HEK293 (cell line): ENCODE data around the gene CLEC4F.
A peak's percentile ranks its signal among the peaks of the same experiment; 100 is the strongest.

ENCODE experiments used
- CTCF ChIA-PET: fragments of 350-600 bp; formaldehyde crosslinking; extraction: SDS; loops from one replicate; lab custom pipeline; 2021; ENCODE audit warnings: antibody characterized with exemption; lab: Yijun Ruan, JAX
- POLR2A ChIA-PET: fragments of 300-600 bp; formaldehyde crosslinking; extraction: SDS; loops from one replicate; lab custom pipeline; 2020; ENCODE audit warnings: antibody characterized with exemption, inconsistent platforms; lab: Yijun Ruan, JAX
- H3K27ac ChIP-seq: fragments of 200-500 bp; sonication (Bioruptor generic); 2 replicates; pipeline ENCODE4 v1.5.1; 2014; ENCODE audit warnings: low read depth, low read length, control low read depth, inconsistent platforms; ENCODE audit errors: extremely low read depth
- H3K36me3 ChIP-seq, 2 experiments: fragments of 200-500 bp in 1 of 2; sonication (Bioruptor generic) in 1 of 2; 1 replicate in 1 of 2; 2 replicates in 1 of 2; pipeline ENCODE4 v1.5.1; 2014 to 2017; ENCODE audit warnings: inconsistent platforms in 2 of 2, low read length in 2 of 2; ENCODE audit not compliant: control insufficient read depth in 2 of 2, insufficient read depth in 1 of 2
- H3K4me1 ChIP-seq: fragments of 200-500 bp; sonication (Bioruptor generic); 2 replicates; pipeline ENCODE4 v1.5.1; 2014; ENCODE audit warnings: mild to moderate bottlenecking, low read length, inconsistent platforms; ENCODE audit not compliant: control insufficient read depth, insufficient read depth
- H3K4me3 ChIP-seq: 2 replicates; pipeline ENCODE4 v1.5.1; 2011; ENCODE audit warnings: low read depth, mild to moderate bottlenecking, control low read depth, low read length, moderate library complexity
- H3K9me3 ChIP-seq: fragments of 200-500 bp; sonication (Bioruptor generic); 2 replicates; pipeline ENCODE4 v1.5.1; 2014; ENCODE audit warnings: low read depth, low read length, inconsistent platforms; ENCODE audit not compliant: control insufficient read depth, insufficient read depth
- BCL11A ChIP-seq: fragments of 450-650 bp; formaldehyde crosslinking; IDR thresholded peaks from 2 replicates; pipeline ENCODE4 v1.5.1; 2016; ENCODE audit warnings: low read depth, missing biosample characterization, missing genetic modification characterization
- GLIS1 ChIP-seq: fragments of 450-650 bp; formaldehyde crosslinking; IDR thresholded peaks from 2 replicates; pipeline ENCODE4 v1.5.1; 2016; ENCODE audit warnings: missing biosample characterization, missing genetic modification characterization
- KLF9 ChIP-seq: fragments of 450-650 bp; formaldehyde crosslinking; IDR thresholded peaks from 2 replicates; pipeline ENCODE4 v1.5.1; 2016; ENCODE audit warnings: missing biosample characterization, missing genetic modification characterization, low read depth
- RBAK ChIP-seq: fragments of 450-650 bp; formaldehyde crosslinking; IDR thresholded peaks from 2 replicates; pipeline ENCODE4 v1.5.1; 2016; ENCODE audit warnings: missing biosample characterization, missing genetic modification characterization
- WT1 ChIP-seq: fragments of 450-650 bp; formaldehyde crosslinking; IDR thresholded peaks from 2 replicates; pipeline ENCODE4 v1.5.1; 2016; ENCODE audit warnings: missing biosample characterization, missing genetic modification characterization
- ZBTB17 ChIP-seq: fragments of 450-650 bp; formaldehyde crosslinking; IDR thresholded peaks from 2 replicates; pipeline ENCODE4 v1.5.1; 2016; ENCODE audit warnings: missing biosample characterization, missing genetic modification characterization
- ZBTB20 ChIP-seq: fragments of 450-650 bp; formaldehyde crosslinking; IDR thresholded peaks from 2 replicates; pipeline ENCODE4 v1.5.1; 2016; ENCODE audit warnings: missing biosample characterization, missing genetic modification characterization
- ZFP37 ChIP-seq: fragments of 450-650 bp; formaldehyde crosslinking; IDR thresholded peaks from 2 replicates; pipeline ENCODE4 v1.5.1; 2016; ENCODE audit warnings: missing biosample characterization, missing genetic modification characterization
- ZIC2 ChIP-seq: fragments of 450-650 bp; formaldehyde crosslinking; IDR thresholded peaks from 2 replicates; pipeline ENCODE4 v1.5.1; 2016; ENCODE audit warnings: missing biosample characterization, missing genetic modification characterization
- ZNF112 ChIP-seq: fragments of 450-650 bp; formaldehyde crosslinking; IDR thresholded peaks from 2 replicates; pipeline ENCODE4 v1.5.0; 2017; ENCODE audit warnings: missing biosample characterization, missing genetic modification characterization
- ZNF16 ChIP-seq: fragments of 450-650 bp; formaldehyde crosslinking; IDR thresholded peaks from 2 replicates; pipeline ENCODE4 v1.5.1; 2016; ENCODE audit warnings: low read depth, missing biosample characterization, missing genetic modification characterization
- ZNF169 ChIP-seq: fragments of 450-650 bp; formaldehyde crosslinking; IDR thresholded peaks from 2 replicates; pipeline ENCODE4 v1.5.1; 2016; ENCODE audit warnings: missing biosample characterization, missing genetic modification characterization
- ZNF311 ChIP-seq: fragments of 450-650 bp; formaldehyde crosslinking; IDR thresholded peaks from 2 replicates; pipeline ENCODE4 v1.5.1; 2017; ENCODE audit warnings: missing biosample characterization, missing genetic modification characterization, borderline replicate concordance
- ZNF423 ChIP-seq: fragments of 450-650 bp; formaldehyde crosslinking; IDR thresholded peaks from 2 replicates; pipeline ENCODE4 v1.5.1; 2016; ENCODE audit warnings: missing biosample characterization, missing genetic modification characterization
- ZNF521 ChIP-seq: fragments of 450-650 bp; formaldehyde crosslinking; IDR thresholded peaks from 2 replicates; pipeline ENCODE4 v1.5.1; 2017; ENCODE audit warnings: missing biosample characterization, mild to moderate bottlenecking, missing genetic modification characterization
- ZNF600 ChIP-seq: fragments of 450-650 bp; formaldehyde crosslinking; IDR thresholded peaks from 2 replicates; pipeline ENCODE4 v1.5.1; 2016; ENCODE audit warnings: missing biosample characterization, missing genetic modification characterization
- ZNF677 ChIP-seq: fragments of 450-650 bp; IDR thresholded peaks from 2 replicates; pipeline ENCODE4 v1.5.0; 2018; ENCODE audit warnings: missing biosample characterization, mild to moderate bottlenecking, missing genetic modification characterization, moderate library complexity
- ZNF701 ChIP-seq: fragments of 450-650 bp; formaldehyde crosslinking; IDR thresholded peaks from 2 replicates; pipeline ENCODE4 v1.5.1; 2016; ENCODE audit warnings: missing biosample characterization, missing genetic modification characterization
- TF ChIP-seq, protein P1 (sequence below): fragments of 450-650 bp; formaldehyde crosslinking; IDR thresholded peaks from 2 replicates; pipeline ENCODE4 v1.5.1; 2016; ENCODE audit warnings: missing biosample characterization, missing genetic modification characterization
- TF ChIP-seq, protein P2 (sequence below): fragments of 450-650 bp; formaldehyde crosslinking; IDR thresholded peaks from 2 replicates; pipeline ENCODE4 v1.5.1; 2016; ENCODE audit warnings: missing biosample characterization, missing genetic modification characterization
- TF ChIP-seq, protein P3 (sequence below): sonication (generic); formaldehyde crosslinking; IDR thresholded peaks from 2 replicates; pipeline ENCODE4 v1.8.1; 2022; ENCODE audit warnings: mild to moderate bottlenecking, moderate library complexity, missing genetic modification reagents
- TF ChIP-seq, protein P4 (sequence below): fragments of 450-650 bp; formaldehyde crosslinking; conservative IDR thresholded peaks from 2 replicates; pipeline ENCODE4 v1.5.1; 2016; ENCODE audit warnings: low read depth, missing biosample characterization, missing genetic modification characterization

CLEC4F gene

DNA sequence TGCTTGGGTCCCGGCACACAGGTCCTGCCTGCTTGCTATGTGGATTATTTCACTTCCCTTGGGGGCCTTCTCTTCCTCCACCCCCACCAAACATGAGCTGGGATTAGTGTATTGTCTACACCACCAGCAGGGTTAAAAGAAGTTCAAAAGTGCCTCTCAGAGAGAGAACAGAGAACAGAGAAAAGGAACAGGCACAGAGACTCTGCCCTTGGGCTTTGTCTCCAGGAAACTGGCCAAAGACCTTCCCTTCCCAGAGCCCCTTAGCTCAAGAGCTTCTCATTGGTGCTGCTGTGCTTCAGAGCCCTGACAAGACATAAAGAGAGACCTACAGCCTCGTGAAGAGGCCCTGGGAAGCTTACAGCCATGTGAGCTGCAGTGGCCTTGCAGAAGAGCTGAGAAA, 22.9 kb downstream of the CLEC4F start:
- TF ChIP-seq ZNF423 (tag by site-specific recombination) (no peak), ZFP37 (tag by site-specific recombination) (no peak), WT1 (no peak), ZBTB20 (tag by site-specific recombination) (no peak), RBAK (tag by site-specific recombination) (no peak), ZNF701 (tag by site-specific recombination) (no peak), ZNF112 (tag by site-specific recombination) (no peak), ZBTB17 (tag by site-specific recombination) (no peak), ZNF169 (tag by site-specific recombination) (no peak)
- TF ChIP-seq, protein P1, sequence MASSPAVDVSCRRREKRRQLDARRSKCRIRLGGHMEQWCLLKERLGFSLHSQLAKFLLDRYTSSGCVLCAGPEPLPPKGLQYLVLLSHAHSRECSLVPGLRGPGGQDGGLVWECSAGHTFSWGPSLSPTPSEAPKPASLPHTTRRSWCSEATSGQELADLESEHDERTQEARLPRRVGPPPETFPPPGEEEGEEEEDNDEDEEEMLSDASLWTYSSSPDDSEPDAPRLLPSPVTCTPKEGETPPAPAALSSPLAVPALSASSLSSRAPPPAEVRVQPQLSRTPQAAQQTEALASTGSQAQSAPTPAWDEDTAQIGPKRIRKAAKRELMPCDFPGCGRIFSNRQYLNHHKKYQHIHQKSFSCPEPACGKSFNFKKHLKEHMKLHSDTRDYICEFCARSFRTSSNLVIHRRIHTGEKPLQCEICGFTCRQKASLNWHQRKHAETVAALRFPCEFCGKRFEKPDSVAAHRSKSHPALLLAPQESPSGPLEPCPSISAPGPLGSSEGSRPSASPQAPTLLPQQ (tag by site-specific recombination): no peak
- Histone ChIP-seq H3K27ac (no peak overlapping the region), H3K4me3 (no peak overlapping the region), H3K36me3 (no peaks in the 10 kb centered on the region), H3K4me1 (no peaks in the 10 kb centered on the region), H3K9me3 (no peaks in the 10 kb centered on the region)
- CTCF ChIA-PET: interaction anchor here (0.7 to 1.3 kb wide), 3 partner anchors 15 to 1843 kb away, joined by 3 to 5 read pairs (median 3); no protein-coding TSS in a partner anchor
- POLR2A ChIA-PET: interaction anchor here (0.6 kb wide), 1 partner anchor 20 kb away, joined by 3 read pairs; no protein-coding TSS in a partner anchor

DNA sequence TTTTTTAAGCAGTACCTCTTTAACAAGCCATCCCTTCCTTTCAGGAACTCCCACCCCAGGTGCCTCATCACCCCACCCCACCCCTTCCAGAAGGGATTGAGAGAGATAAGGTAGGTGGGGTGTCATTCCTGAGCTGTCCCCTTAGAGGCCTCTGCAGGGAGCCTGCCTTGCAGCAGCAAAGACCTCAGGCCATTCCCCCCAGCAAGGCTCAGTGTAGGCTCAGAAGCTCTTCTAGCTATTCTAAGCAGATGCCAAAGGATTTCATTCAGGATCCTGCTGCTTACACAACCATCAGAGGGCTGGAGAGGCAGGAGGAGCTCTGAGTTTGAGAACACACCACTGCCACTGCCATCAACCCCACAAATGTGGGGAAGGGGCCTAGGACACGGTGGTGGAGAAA, 24.1 kb downstream of the CLEC4F start:
- no peak overlapping the region for H3K4me3 ChIP-seq
- no peak overlapping the region for H3K27ac ChIP-seq
- ChIA-PET CTCF (interaction anchor here (0.6 to 1.3 kb wide), 4 partner anchors 16 to 152 kb away, joined by 3 to 5 read pairs (median 4); no protein-coding TSS in a partner anchor), POLR2A (no interaction called here)
- no peaks in the 10 kb centered on the region for H3K9me3 ChIP-seq
- no peaks in the 10 kb centered on the region for H3K4me1 ChIP-seq
- H3K36me3 ChIP-seq: no peaks in the 10 kb centered on the region
- TF ChIP-seq ZNF521 (tag by site-specific recombination) (no peak), GLIS1 (tag by site-specific recombination) (peak; percentile 54; the same call in 1 of the 2 replicates), ZIC2 (tag by site-specific recombination) (peak; percentile 15; the same call in 1 of the 2 replicates)
- TF ChIP-seq, protein P2, sequence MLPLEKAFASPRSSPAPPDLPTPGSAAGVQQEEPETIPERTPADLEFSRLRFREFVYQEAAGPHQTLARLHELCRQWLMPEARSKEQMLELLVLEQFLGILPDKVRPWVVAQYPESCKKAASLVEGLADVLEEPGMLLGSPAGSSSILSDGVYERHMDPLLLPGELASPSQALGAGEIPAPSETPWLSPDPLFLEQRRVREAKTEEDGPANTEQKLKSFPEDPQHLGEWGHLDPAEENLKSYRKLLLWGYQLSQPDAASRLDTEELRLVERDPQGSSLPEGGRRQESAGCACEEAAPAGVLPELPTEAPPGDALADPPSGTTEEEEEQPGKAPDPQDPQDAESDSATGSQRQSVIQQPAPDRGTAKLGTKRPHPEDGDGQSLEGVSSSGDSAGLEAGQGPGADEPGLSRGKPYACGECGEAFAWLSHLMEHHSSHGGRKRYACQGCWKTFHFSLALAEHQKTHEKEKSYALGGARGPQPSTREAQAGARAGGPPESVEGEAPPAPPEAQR: no peak
- TF ChIP-seq, all 188 proteins: peak for 2

DNA sequence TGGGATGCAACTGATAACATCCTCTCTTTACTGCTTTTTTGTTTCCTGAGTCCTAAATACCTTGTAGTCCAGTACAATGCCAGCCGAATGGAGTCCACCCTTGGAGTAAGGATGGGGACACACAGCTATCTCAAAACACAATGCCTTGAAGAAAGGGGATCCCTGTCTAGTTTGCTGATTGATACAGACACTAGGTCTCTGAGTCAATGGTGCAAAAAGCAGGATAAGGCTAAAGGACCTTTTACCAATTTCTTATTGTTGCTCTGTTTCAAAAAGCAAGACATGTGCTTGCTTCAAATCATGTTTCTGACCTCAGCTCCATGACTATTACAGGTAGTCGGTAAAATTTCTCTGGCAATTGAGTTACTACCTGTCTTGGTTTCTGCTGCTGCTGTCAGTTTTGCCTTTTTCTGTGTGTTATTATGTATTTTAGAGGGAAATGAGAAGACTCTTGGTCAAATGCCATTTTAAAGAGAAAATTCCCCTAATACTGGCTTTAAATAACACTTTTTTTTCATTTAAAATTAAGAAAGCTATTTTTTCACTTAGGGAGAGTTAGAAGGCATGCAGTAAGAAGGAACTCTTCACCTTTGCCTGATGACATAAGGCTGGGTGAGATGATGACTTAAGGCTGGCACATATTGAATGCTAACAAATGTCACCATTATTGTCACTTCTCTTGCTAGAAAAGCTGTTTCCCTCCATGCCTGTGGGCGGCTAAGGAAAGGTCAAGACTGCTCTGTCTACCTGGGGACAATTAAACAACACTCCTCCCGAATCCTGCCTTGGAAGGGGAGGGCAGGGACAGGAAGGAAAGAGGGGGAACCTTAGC, 25.0 kb downstream of the CLEC4F start:
- Histone ChIP-seq H3K9me3 (no peaks in the 10 kb centered on the region), H3K27ac (no peak overlapping the region), H3K4me1 (no peaks in the 10 kb centered on the region), H3K4me3 (no peak overlapping the region), H3K36me3 (no peaks in the 10 kb centered on the region)
- CTCF ChIA-PET: interaction anchor here (0.9 to 1.5 kb wide), 3 partner anchors 27 to 153 kb away, joined by 3 to 4 read pairs (median 3); partner anchors contain the start of gene ADD2
- POLR2A ChIA-PET: no interaction called here
- TF ChIP-seq, protein P3, sequence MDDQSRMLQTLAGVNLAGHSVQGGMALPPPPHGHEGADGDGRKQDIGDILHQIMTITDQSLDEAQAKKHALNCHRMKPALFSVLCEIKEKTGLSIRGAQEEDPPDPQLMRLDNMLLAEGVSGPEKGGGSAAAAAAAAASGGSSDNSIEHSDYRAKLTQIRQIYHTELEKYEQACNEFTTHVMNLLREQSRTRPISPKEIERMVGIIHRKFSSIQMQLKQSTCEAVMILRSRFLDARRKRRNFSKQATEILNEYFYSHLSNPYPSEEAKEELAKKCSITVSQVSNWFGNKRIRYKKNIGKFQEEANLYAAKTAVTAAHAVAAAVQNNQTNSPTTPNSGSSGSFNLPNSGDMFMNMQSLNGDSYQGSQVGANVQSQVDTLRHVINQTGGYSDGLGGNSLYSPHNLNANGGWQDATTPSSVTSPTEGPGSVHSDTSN (CRISPR knock-in tag): no peak
- no peak for TF ChIP-seq ZNF311 (tag by site-specific recombination)
- TF ChIP-seq ZNF600 (tag by site-specific recombination): no peak
- no peak for TF ChIP-seq BCL11A
- no peak for TF ChIP-seq ZNF16
- TF ChIP-seq ZNF677 (tag by site-specific recombination): no peak
- TF ChIP-seq, protein P4, sequence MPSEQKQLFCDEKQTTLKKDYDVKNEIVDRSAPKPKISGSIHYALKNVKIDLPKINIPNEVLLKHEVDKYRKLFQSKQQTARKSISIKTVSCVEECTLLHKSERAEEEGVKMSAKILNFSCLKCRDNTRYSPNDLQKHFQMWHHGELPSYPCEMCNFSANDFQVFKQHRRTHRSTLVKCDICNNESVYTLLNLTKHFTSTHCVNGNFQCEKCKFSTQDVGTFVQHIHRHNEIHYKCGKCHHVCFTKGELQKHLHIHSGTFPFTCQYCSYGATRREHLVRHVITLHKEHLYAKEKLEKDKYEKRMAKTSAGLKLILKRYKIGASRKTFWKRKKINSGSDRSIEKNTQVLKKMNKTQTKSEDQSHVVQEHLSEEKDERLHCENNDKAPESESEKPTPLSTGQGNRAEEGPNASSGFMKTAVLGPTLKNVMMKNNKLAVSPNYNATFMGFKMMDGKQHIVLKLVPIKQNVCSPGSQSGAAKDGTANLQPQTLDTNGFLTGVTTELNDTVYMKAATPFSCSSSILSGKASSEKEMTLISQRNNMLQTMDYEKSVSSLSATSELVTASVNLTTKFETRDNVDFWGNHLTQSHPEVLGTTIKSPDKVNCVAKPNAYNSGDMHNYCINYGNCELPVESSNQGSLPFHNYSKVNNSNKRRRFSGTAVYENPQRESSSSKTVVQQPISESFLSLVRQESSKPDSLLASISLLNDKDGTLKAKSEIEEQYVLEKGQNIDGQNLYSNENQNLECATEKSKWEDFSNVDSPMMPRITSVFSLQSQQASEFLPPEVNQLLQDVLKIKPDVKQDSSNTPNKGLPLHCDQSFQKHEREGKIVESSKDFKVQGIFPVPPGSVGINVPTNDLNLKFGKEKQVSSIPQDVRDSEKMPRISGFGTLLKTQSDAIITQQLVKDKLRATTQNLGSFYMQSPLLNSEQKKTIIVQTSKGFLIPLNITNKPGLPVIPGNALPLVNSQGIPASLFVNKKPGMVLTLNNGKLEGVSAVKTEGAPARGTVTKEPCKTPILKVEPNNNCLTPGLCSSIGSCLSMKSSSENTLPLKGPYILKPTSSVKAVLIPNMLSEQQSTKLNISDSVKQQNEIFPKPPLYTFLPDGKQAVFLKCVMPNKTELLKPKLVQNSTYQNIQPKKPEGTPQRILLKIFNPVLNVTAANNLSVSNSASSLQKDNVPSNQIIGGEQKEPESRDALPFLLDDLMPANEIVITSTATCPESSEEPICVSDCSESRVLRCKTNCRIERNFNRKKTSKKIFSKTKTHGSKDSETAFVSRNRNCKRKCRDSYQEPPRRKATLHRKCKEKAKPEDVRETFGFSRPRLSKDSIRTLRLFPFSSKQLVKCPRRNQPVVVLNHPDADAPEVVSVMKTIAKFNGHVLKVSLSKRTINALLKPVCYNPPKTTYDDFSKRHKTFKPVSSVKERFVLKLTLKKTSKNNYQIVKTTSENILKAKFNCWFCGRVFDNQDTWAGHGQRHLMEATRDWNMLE (tag by site-specific recombination): no peak
- TF ChIP-seq KLF9: no peak
